HepG2 (cell line): ENCODE measurements around the gene RIPPLY1. TPM values are rescaled to one million over a fixed set of nuclear protein-coding genes. Genes with fewer than 3 reads are reported as not detected.

ENCODE experiments used
- AGO1 ChIP-seq: fragments of 200-400 bp; formaldehyde crosslinking; IDR thresholded peaks from 2 replicates; pipeline ENCODE4 v1.6.1; 2017; ENCODE audit warnings: mild to moderate bottlenecking, low read depth, low read length, moderate library complexity; ENCODE audit not compliant: poor library complexity, severe bottlenecking
- BRD4 ChIP-seq: sonication (generic); formaldehyde crosslinking; IDR thresholded peaks from 2 replicates; pipeline ENCODE4 v1.4.0; 2020; ENCODE audit warnings: missing genetic modification reagents
- KDM2A ChIP-seq: sonication (generic); formaldehyde crosslinking; IDR thresholded peaks from 2 replicates; pipeline ENCODE4 v1.4.0; 2020; ENCODE audit warnings: low read depth, missing genetic modification reagents, borderline replicate concordance
- ONECUT2 ChIP-seq: sonication (generic); formaldehyde crosslinking; IDR thresholded peaks from 2 replicates; pipeline ENCODE4 v1.4.0; 2020; ENCODE audit warnings: missing genetic modification reagents
- RXRB ChIP-seq: IDR thresholded peaks from 2 replicates; pipeline ENCODE4 v1.6.1; 2016; ENCODE audit warnings: borderline replicate concordance, missing genetic modification reagents, missing compliant biosample characterization
- ZBTB8A ChIP-seq: sonication (generic); formaldehyde crosslinking; IDR thresholded peaks from 2 replicates; pipeline ENCODE4 v1.4.0; 2020; ENCODE audit warnings: mild to moderate bottlenecking, low read depth, missing genetic modification reagents, borderline replicate concordance
- ZMYM3 ChIP-seq: sonication (generic); formaldehyde crosslinking; IDR thresholded peaks from 2 replicates; pipeline ENCODE4 v1.5.1; 2020; ENCODE audit warnings: mild to moderate bottlenecking, missing genetic modification reagents
- ZNF558 ChIP-seq: sonication (generic); formaldehyde crosslinking; IDR thresholded peaks from 2 replicates; pipeline ENCODE4 v1.9.0; 2022; ENCODE audit warnings: mild to moderate bottlenecking, missing genetic modification reagents, borderline replicate concordance
- ZNF652 ChIP-seq: IDR thresholded peaks from 2 replicates; pipeline ENCODE4 v1.6.1; 2016; ENCODE audit warnings: low read depth, borderline replicate concordance
- ZNF75D ChIP-seq: sonication (generic); formaldehyde crosslinking; IDR thresholded peaks from 2 replicates; pipeline ENCODE4 v1.8.1; 2023; ENCODE audit warnings: missing genetic modification reagents, mild to moderate bottlenecking, borderline replicate concordance
- ZNF775 ChIP-seq: sonication (generic); formaldehyde crosslinking; IDR thresholded peaks from 2 replicates; pipeline ENCODE4 v1.4.0; 2020; ENCODE audit warnings: missing genetic modification reagents, mild to moderate bottlenecking, moderate library complexity, borderline replicate concordance
- polyA plus RNA-seq, 8 experiments: library from polyadenylated mRNA; depleted of rRNA in 3 of 8; stranded (reverse) in 7 of 8; unstranded in 1 of 8; fragments of >200 nt; fragmentation: Illumina TruSeq in 4 of 8; extraction: Trizol in 4 of 8; gene quantifications; 2 replicates each; pipeline versions ENCODE4 v1.2.1 to v1.2.3, GENCODE V29; 2011 to 2016; ENCODE audit warnings: low read depth in 4 of 8, missing spikeins in 1 of 8, mixed read lengths in 1 of 8; ENCODE audit not compliant: insufficient read depth in 1 of 8
- total RNA-seq, 5 experiments: library from RNA; depleted of rRNA; stranded (reverse); fragments of >200 nt; fragmentation: Illumina TruSeq; extraction: Trizol; gene quantifications; 2 replicates each; pipeline ENCODE4 v1.2.3, GENCODE V29; 2016; ENCODE audit warnings: low read depth in 1 of 5
- TF ChIP-seq, protein P1 (sequence below): sonication (generic); formaldehyde crosslinking; conservative IDR thresholded peaks from 2 replicates; pipeline ENCODE4 v1.8.0; 2022; ENCODE audit warnings: mild to moderate bottlenecking, moderate library complexity, missing genetic modification reagents
- TF ChIP-seq, protein P2 (sequence below): sonication (generic); formaldehyde crosslinking; IDR thresholded peaks from 2 replicates; pipeline ENCODE4 v1.4.0; 2020; ENCODE audit warnings: mild to moderate bottlenecking, missing genetic modification reagents
- TF ChIP-seq, protein P3 (sequence below): sonication (generic); formaldehyde crosslinking; conservative IDR thresholded peaks from 2 replicates; pipeline ENCODE4 v1.4.0; 2020; ENCODE audit warnings: mild to moderate bottlenecking, missing genetic modification reagents, moderate library complexity
- TF ChIP-seq, protein P4 (sequence below): sonication (generic); formaldehyde crosslinking; IDR thresholded peaks from 2 replicates; pipeline ENCODE4 v1.4.0; 2020; ENCODE audit warnings: missing genetic modification reagents
- TF ChIP-seq, protein P5 (sequence below): sonication (generic); formaldehyde crosslinking; IDR thresholded peaks from 2 replicates; pipeline ENCODE4 v1.8.0; 2022; ENCODE audit warnings: missing genetic modification reagents, mild to moderate bottlenecking, borderline replicate concordance

RIPPLY1 gene
- total and polyA plus RNA-seq, 2 of the 13 experiments (the other 11 are each of a cell fraction or from before 2014, with no cell fraction given): 0.41 to 0.49 TPM

DNA sequence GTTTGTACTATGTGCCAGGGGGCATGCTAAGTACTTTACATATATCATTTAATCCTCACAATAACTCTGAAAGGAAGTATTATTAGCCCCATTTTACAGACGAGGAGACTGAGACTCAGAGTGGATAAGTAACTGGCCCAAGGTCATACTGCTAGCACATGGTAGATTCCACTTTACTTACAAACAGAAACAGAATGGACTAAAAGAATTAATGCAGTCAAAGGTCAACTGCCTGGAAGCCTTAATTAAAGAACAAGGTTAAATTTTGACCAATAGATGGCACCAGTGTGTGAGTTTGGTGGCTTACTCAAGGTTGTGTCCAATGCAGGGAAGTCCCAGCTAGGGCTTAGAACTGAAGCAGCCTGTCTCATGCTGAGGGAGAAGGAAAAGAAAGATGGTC, 4.7 kb downstream of the RIPPLY1 start (continued):
- no peak for TF ChIP-seq ZNF775 (CRISPR knock-in tag)
- TF ChIP-seq, protein P1, sequence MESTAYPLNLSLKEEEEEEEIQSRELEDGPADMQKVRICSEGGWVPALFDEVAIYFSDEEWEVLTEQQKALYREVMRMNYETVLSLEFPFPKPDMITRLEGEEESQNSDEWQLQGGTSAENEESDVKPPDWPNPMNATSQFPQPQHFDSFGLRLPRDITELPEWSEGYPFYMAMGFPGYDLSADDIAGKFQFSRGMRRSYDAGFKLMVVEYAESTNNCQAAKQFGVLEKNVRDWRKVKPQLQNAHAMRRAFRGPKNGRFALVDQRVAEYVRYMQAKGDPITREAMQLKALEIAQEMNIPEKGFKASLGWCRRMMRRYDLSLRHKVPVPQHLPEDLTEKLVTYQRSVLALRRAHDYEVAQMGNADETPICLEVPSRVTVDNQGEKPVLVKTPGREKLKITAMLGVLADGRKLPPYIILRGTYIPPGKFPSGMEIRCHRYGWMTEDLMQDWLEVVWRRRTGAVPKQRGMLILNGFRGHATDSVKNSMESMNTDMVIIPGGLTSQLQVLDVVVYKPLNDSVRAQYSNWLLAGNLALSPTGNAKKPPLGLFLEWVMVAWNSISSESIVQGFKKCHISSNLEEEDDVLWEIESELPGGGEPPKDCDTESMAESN (CRISPR knock-in tag): no peak
- no peak for TF ChIP-seq ZNF652 (CRISPR knock-in tag)
- TF ChIP-seq ZNF75D (CRISPR knock-in tag): no peak
- peak; percentile 12; the same call in 1 of the 2 replicates for TF ChIP-seq RXRB (CRISPR knock-in tag)
- TF ChIP-seq, protein P2, sequence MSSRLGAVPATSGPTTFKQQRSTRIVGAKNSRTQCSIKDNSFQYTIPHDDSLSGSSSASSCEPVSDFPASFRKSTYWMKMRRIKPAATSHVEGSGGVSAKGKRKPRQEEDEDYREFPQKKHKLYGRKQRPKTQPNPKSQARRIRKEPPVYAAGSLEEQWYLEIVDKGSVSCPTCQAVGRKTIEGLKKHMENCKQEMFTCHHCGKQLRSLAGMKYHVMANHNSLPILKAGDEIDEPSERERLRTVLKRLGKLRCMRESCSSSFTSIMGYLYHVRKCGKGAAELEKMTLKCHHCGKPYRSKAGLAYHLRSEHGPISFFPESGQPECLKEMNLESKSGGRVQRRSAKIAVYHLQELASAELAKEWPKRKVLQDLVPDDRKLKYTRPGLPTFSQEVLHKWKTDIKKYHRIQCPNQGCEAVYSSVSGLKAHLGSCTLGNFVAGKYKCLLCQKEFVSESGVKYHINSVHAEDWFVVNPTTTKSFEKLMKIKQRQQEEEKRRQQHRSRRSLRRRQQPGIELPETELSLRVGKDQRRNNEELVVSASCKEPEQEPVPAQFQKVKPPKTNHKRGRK: no peak
- no peak for TF ChIP-seq ZBTB8A (CRISPR knock-in tag)
- TF ChIP-seq, protein P3, sequence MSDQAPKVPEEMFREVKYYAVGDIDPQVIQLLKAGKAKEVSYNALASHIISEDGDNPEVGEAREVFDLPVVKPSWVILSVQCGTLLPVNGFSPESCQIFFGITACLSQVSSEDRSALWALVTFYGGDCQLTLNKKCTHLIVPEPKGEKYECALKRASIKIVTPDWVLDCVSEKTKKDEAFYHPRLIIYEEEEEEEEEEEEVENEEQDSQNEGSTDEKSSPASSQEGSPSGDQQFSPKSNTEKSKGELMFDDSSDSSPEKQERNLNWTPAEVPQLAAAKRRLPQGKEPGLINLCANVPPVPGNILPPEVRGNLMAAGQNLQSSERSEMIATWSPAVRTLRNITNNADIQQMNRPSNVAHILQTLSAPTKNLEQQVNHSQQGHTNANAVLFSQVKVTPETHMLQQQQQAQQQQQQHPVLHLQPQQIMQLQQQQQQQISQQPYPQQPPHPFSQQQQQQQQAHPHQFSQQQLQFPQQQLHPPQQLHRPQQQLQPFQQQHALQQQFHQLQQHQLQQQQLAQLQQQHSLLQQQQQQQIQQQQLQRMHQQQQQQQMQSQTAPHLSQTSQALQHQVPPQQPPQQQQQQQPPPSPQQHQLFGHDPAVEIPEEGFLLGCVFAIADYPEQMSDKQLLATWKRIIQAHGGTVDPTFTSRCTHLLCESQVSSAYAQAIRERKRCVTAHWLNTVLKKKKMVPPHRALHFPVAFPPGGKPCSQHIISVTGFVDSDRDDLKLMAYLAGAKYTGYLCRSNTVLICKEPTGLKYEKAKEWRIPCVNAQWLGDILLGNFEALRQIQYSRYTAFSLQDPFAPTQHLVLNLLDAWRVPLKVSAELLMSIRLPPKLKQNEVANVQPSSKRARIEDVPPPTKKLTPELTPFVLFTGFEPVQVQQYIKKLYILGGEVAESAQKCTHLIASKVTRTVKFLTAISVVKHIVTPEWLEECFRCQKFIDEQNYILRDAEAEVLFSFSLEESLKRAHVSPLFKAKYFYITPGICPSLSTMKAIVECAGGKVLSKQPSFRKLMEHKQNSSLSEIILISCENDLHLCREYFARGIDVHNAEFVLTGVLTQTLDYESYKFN: no peak
- TF ChIP-seq BRD4: no peak
- TF ChIP-seq, protein P4, sequence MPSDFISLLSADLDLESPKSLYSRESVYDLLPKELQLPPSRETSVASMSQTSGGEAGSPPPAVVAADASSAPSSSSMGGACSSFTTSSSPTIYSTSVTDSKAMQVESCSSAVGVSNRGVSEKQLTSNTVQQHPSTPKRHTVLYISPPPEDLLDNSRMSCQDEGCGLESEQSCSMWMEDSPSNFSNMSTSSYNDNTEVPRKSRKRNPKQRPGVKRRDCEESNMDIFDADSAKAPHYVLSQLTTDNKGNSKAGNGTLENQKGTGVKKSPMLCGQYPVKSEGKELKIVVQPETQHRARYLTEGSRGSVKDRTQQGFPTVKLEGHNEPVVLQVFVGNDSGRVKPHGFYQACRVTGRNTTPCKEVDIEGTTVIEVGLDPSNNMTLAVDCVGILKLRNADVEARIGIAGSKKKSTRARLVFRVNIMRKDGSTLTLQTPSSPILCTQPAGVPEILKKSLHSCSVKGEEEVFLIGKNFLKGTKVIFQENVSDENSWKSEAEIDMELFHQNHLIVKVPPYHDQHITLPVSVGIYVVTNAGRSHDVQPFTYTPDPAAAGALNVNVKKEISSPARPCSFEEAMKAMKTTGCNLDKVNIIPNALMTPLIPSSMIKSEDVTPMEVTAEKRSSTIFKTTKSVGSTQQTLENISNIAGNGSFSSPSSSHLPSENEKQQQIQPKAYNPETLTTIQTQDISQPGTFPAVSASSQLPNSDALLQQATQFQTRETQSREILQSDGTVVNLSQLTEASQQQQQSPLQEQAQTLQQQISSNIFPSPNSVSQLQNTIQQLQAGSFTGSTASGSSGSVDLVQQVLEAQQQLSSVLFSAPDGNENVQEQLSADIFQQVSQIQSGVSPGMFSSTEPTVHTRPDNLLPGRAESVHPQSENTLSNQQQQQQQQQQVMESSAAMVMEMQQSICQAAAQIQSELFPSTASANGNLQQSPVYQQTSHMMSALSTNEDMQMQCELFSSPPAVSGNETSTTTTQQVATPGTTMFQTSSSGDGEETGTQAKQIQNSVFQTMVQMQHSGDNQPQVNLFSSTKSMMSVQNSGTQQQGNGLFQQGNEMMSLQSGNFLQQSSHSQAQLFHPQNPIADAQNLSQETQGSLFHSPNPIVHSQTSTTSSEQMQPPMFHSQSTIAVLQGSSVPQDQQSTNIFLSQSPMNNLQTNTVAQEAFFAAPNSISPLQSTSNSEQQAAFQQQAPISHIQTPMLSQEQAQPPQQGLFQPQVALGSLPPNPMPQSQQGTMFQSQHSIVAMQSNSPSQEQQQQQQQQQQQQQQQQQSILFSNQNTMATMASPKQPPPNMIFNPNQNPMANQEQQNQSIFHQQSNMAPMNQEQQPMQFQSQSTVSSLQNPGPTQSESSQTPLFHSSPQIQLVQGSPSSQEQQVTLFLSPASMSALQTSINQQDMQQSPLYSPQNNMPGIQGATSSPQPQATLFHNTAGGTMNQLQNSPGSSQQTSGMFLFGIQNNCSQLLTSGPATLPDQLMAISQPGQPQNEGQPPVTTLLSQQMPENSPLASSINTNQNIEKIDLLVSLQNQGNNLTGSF (CRISPR knock-in tag): no peak
- TF ChIP-seq ZNF558 (CRISPR knock-in tag): no peak
- no peak for TF ChIP-seq AGO1
- TF ChIP-seq, protein P5, sequence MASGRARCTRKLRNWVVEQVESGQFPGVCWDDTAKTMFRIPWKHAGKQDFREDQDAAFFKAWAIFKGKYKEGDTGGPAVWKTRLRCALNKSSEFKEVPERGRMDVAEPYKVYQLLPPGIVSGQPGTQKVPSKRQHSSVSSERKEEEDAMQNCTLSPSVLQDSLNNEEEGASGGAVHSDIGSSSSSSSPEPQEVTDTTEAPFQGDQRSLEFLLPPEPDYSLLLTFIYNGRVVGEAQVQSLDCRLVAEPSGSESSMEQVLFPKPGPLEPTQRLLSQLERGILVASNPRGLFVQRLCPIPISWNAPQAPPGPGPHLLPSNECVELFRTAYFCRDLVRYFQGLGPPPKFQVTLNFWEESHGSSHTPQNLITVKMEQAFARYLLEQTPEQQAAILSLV (CRISPR knock-in tag): no peak
- TF ChIP-seq ZMYM3: peak; percentile 67; the same call in 1 of the 2 replicates
- no peak for TF ChIP-seq ONECUT2 (CRISPR knock-in tag)
- no peak for TF ChIP-seq KDM2A
